GM19240 (cell line): Measurements from ENCODE around the gene DDX51.
"Not testable (repeated sequence)": the region's sequence is repeated elsewhere in the genome, so short reads cannot be mapped to it uniquely, and the experiment has no call there.

Experiments used
- DNase-seq: peaks from one replicate; pipeline ENCODE4 v3.0.0; 2011; ENCODE audit warnings: low spot score; ENCODE audit not compliant: insufficient read length

Gene DDX51

GRCh38 chr12:132154941-132155770 lies 11.0 kb upstream of the DDX51 start:
- no peak for DNase-seq

- DNase-seq, result no peak
These were observed 10.2 kb upstream of the DDX51 start for GRCh38 chr12:132154341-132154761.

- DNase-seq, result peak; percentile 90
These were observed 9.6 kb upstream of the DDX51 start for GRCh38 chr12:132153501-132154340.

GRCh38 chr12:132152953-132153352 lies 8.8 kb upstream of the DDX51 start:
- no peak for DNase-seq

GRCh38 chr12:132152411-132152821 lies 8.3 kb upstream of the DDX51 start:
- DNase-seq, result no peak

GRCh38 chr12:132151766-132152410 lies 7.8 kb upstream of the DDX51 start:
- DNase-seq, result no peak

GRCh38 chr12:132151145-132151765 lies 7.1 kb upstream of the DDX51 start:
- DNase-seq, result no peak

GRCh38 chr12:132150780-132151144 lies 6.6 kb upstream of the DDX51 start:
- no peak for DNase-seq

GRCh38 chr12:132149526-132149925 lies 5.4 kb upstream of the DDX51 start:
- not testable (repeated sequence) for DNase-seq

- DNase-seq, result no peak
These were observed 4.4 kb upstream of the DDX51 start for GRCh38 chr12:132148368-132149045.

GRCh38 chr12:132147423-132148367 lies 3.6 kb upstream of the DDX51 start:
- no peak for DNase-seq

- no peak for DNase-seq
These were observed 2.8 kb upstream of the DDX51 start for GRCh38 chr12:132146772-132147422.

GRCh38 chr12:132146098-132146497 lies 2.0 kb upstream of the DDX51 start:
- DNase-seq, result no peak

GRCh38 chr12:132145334-132145733 lies 1.2 kb upstream of the DDX51 start:
- no peak for DNase-seq

- no peak for DNase-seq
These were observed 670 bp upstream of the DDX51 start for GRCh38 chr12:132144810-132145168.

- DNase-seq, result no peak
These were observed 615 bp downstream of the DDX51 start for GRCh38 chr12:132143336-132144071.

GRCh38 chr12:132142679-132143335 lies 1.3 kb downstream of the DDX51 start:
- DNase-seq, result no peak
